H54 (cell line): ENCODE measurements around the gene ORC3.
"Not testable (repeated sequence)": the region's sequence is repeated elsewhere in the genome, so short reads cannot be mapped to it uniquely, and the experiment has no call there.

Experiments
- DNase-seq: peaks from one replicate; pipeline ENCODE4 v3.0.0; 2011; ENCODE audit warnings: low spot score, mixed read lengths; ENCODE audit not compliant: insufficient read length
- FAIRE-seq: peaks from 3 replicates; lab custom pipeline; 2011; peaks lifted over from hg19 to GRCh38; lab: Jason Lieb, UNC
- POLR2A ChIP-seq: IDR thresholded peaks from 2 replicates; pipeline ENCODE4 v1.6.1; 2011; ENCODE audit warnings: low read depth, mild to moderate bottlenecking, low read length

ORC3 gene

GRCh38 chr6:87574237-87574804, 15.6 kb upstream of the ORC3 start:
- DNase-seq (no peak), FAIRE-seq (no peak)
- no peak for TF ChIP-seq POLR2A

- FAIRE-seq (peak; percentile 68), DNase-seq (no peak)
- no peak for TF ChIP-seq POLR2A
Observed at GRCh38 chr6:87575423-87575822, 14.5 kb upstream of the ORC3 start.

GRCh38 chr6:87583822-87584221, 6.1 kb upstream of the ORC3 start:
- DNase-seq, result no peak
- FAIRE-seq, result peak; percentile 41

GRCh38 chr6:87586371-87587077, 3.4 kb upstream of the ORC3 start:
- FAIRE-seq (no peak), DNase-seq (no peak)

More at GRCh38 chr6:87583822-87584221, 6.1 kb upstream of the ORC3 start:
- no peak for TF ChIP-seq POLR2A

GRCh38 chr6:87588756-87589407, 1.1 kb upstream of the ORC3 start:
- FAIRE-seq (no peak), DNase-seq (no peak)
- TF ChIP-seq POLR2A, result no peak

More at GRCh38 chr6:87586371-87587077, 3.4 kb upstream of the ORC3 start:
- no peak for TF ChIP-seq POLR2A

GRCh38 chr6:87590417-87590880, 514 bp downstream of the ORC3 start:
- peak; percentile 33 for FAIRE-seq
- no peak for DNase-seq

GRCh38 chr6:87590990-87591389, 1.1 kb downstream of the ORC3 start:
- no peak for FAIRE-seq
- DNase-seq, result no peak
- no peak for TF ChIP-seq POLR2A

More at GRCh38 chr6:87590417-87590880, 514 bp downstream of the ORC3 start:
- TF ChIP-seq POLR2A, result no peak

- no peak for TF ChIP-seq POLR2A
Observed at GRCh38 chr6:87600576-87600975, 10.6 kb downstream of the ORC3 start.

GRCh38 chr6:87606199-87606598, 16.3 kb downstream of the ORC3 start:
- FAIRE-seq, result peak; percentile 6
- DNase-seq, result no peak
- no peak for TF ChIP-seq POLR2A

More at GRCh38 chr6:87600576-87600975, 10.6 kb downstream of the ORC3 start:
- no peak for FAIRE-seq
- no peak for DNase-seq

- FAIRE-seq, result no peak
Observed at GRCh38 chr6:87608802-87609201, 18.9 kb downstream of the ORC3 start.

GRCh38 chr6:87613018-87613417, 23.1 kb downstream of the ORC3 start:
- not testable (repeated sequence) for DNase-seq, FAIRE-seq

More at GRCh38 chr6:87608802-87609201, 18.9 kb downstream of the ORC3 start:
- no peak for TF ChIP-seq POLR2A
- DNase-seq, result no peak

GRCh38 chr6:87617405-87617804, 27.5 kb downstream of the ORC3 start:
- no peak for FAIRE-seq
- no peak for TF ChIP-seq POLR2A
- DNase-seq, result no peak

GRCh38 chr6:87618531-87618930, 28.6 kb downstream of the ORC3 start:
- no peak for FAIRE-seq

GRCh38 chr6:87623248-87623647, 33.3 kb downstream of the ORC3 start:
- DNase-seq (no peak), FAIRE-seq (no peak)
- TF ChIP-seq POLR2A, result no peak

More at GRCh38 chr6:87618531-87618930, 28.6 kb downstream of the ORC3 start:
- TF ChIP-seq POLR2A, result no peak
- DNase-seq, result no peak
